SK-N-SH treated with all-trans-retinoic acid at 6 μM for 48 hours (cell line): Measurements from ENCODE around the gene GGCX.

Experiments
- CSRNP3 ChIP-seq: fragments of 250-450 bp; sonication (Bioruptor Pico); IDR thresholded peaks from 2 replicates; pipeline ENCODE4 v1.5.1; 2021; ENCODE audit warnings: mild to moderate bottlenecking, moderate library complexity
- ZC3H10 ChIP-seq: fragments of 250-450 bp; sonication (Bioruptor Pico); IDR thresholded peaks from 2 replicates; pipeline ENCODE4 v1.5.1; 2021; ENCODE audit warnings: mild to moderate bottlenecking, moderate library complexity
- ZFP3 ChIP-seq: fragments of 250-450 bp; sonication (Bioruptor Pico); IDR thresholded peaks from 2 replicates; pipeline ENCODE4 v1.5.0; 2020; ENCODE audit warnings: mild to moderate bottlenecking, moderate library complexity

DNA sequence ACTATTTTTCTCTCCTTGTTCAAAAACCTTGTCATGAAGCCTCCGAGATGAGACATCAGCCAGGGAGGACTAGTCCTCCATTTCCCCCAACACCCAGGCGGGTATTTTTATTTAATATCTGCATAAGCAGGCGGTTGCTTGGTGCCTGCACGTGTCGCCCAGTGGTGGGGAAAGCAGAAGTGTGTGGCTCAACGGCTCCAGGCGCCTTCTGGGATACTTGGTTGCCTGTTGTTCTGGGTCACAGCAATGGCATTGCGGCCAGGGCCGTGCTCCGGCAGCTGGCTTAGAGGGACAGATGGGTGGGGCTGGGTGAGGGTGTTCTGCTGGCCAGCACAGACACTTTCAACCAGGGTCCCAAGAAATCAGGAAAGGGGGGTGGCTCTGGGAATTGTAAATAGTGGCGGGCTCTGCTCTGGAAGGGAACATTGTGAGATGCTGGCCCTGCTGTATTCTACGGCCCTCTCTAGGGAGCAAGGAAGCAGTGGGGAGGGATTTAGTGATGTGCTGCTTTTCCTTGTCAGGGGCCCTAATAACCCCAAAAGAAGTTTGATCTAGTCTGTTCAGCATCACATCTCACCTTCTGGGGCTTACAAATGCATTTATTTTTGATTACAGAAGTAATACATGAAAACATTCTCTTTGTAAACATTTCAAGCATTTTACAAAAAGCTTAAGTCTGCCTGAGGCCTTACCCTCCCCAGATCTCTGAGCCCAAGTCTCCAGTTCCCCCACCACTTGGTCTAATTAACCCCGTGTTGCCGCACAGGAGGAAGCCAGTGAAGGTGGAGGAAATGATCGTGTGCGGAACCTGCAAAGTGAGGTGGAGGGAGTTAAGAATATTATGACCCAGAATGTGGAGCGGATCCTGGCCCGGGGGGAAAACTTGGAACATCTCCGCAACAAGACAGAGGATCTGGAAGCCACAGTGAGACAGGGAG, 17.2 kb upstream of the GGCX start:
- TF ChIP-seq ZC3H10 (no peak), CSRNP3 (CRISPR knock-in tag) (no peak), ZFP3 (CRISPR knock-in tag) (no peak)
